Esophagus (tissue), 2 donors: ENCODE data around the gene SLC25A52. TPM values are rescaled to one million over a fixed set of nuclear protein-coding genes. Genes with fewer than 3 reads are reported as not detected.
A peak's percentile ranks its signal among the peaks of the same experiment; 100 is the strongest.

ENCODE experiments used
- H3K27ac ChIP-seq, 2 donors: one replicate each; pipeline ENCODE4 v1.5.1; 2013; ENCODE audit warnings: low read depth in 2 of 2, mild to moderate bottlenecking in 2 of 2, inconsistent platforms in 1 of 2, low read length in 1 of 2, moderate library complexity in 1 of 2
- H3K27me3 ChIP-seq, 2 donors: one replicate each; pipeline ENCODE4 v1.6.1; 2013; ENCODE audit warnings: low read length in 2 of 2, control low read depth in 1 of 2, mild to moderate bottlenecking in 1 of 2; ENCODE audit not compliant: insufficient read depth in 2 of 2, control insufficient read depth in 1 of 2
- H3K36me3 ChIP-seq, 2 donors: one replicate each; pipeline ENCODE4 v1.6.1; 2013; ENCODE audit warnings: low read length in 1 of 2; ENCODE audit not compliant: control insufficient read depth in 2 of 2, insufficient read depth in 2 of 2
- H3K4me1 ChIP-seq, 2 donors: one replicate each; pipeline ENCODE4 v1.6.1; 2013; ENCODE audit warnings: low read length in 1 of 2; ENCODE audit not compliant: control insufficient read depth in 2 of 2, insufficient read depth in 2 of 2
- H3K4me3 ChIP-seq, 2 donors: one replicate each; pipeline ENCODE4 v1.5.1; 2013; ENCODE audit warnings: low read length in 2 of 2, mild to moderate bottlenecking in 2 of 2, low read depth in 1 of 2, moderate library complexity in 1 of 2
- H3K9me3 ChIP-seq, 2 donors: one replicate each; pipeline ENCODE4 v1.6.1; 2013; ENCODE audit warnings: mild to moderate bottlenecking in 2 of 2, low read depth in 1 of 2, low read length in 1 of 2, moderate library complexity in 1 of 2; ENCODE audit not compliant: control insufficient read depth in 2 of 2, insufficient read depth in 1 of 2
- WGBS, 2 donors: extraction: QIAGEN DNeasy Blood & Tissue Kit; methylation state at CpG; one replicate each; pipeline ENCODE4 v1.1.7; 2013; 5-methylcytosine and 5-hydroxymethylcytosine counted together
- polyA plus RNA-seq, 2 donors: library from polyadenylated mRNA; stranded (reverse); fragments of 200-250 nt; gene quantifications; one replicate each; pipeline ENCODE4 v1.2.3, GENCODE V29; 2013
- donor health status: healthy with polysubstance abuse.
- donor health status: Bipolar disorder and iron deficiency.

SLC25A52 gene
- polyA plus RNA-seq, 2 donors: 0.02 TPM; not detected in 1

DNA sequence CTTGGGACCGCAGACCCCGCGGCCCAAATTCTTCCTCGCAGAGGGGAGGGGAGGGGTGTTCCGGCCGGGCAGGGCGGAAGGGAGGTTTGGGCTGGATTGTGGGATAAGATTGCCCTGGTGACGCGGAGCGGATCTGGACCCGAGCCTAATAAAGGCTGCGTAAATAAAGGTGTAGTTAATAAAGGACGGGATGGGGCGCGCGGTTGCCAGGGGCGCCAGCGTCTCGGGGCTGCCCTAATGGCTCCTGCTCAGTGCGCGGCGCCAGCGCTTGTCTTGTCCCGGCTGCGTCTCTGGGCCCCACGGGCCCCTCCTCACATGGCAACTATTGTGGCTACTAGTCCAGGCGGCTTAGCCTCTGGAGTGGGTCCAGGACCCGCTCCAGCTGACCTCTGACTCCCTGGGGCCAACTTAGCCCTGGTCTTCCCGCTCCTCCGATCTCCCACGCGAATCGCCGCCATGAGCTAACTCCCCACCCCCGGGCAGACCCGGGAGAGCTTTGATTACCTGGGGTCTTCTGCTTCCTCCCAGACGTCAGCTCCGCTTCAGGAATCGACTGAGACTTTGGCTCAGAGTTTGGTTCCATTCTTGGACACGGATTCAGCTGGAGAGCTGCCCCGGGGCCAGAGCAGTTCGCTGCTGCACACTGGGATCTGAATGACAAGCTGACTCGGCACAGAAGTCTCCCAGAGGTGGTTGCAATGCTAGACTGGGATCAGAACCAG, 36.5 kb downstream of the SLC25A52 start:
- WGBS, 2 donors: 6 to 12% methylated on average over 43 of the region's 43 CpGs

DNA sequence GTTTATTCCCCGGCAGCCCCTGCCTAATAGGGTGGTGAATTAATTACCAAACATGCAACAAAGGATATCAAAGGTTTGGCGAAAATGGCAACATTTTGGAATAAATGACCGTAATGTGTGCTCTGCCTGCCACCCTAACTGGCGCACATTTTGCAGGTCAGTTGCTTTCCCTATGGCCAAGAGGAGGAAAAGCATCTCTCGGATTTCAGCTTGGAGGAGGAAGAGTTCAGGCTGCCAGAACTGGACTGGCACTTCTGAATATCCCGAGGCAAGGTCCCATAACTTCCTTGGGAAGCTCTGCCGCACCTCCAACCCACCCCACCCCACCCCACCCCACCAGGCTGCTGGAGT, 37.1 kb downstream of the SLC25A52 start:
- Histone ChIP-seq H3K27ac (no peak overlapping the region), H3K4me3 (peak overlapping the region in 1 of 2 donors; percentile 67), H3K36me3 (no peaks in the 10 kb centered on the region), H3K27me3 (no peaks in the 10 kb centered on the region), H3K4me1 (no peaks in the 10 kb centered on the region), H3K9me3 (peaks cover 0 to 6% of the 10 kb centered on the region in 2 donors)
- WGBS, 2 donors: 38 to 39% methylated on average over 7 of the region's 7 CpGs

More for the DNA sequence above, 36.5 kb downstream of the SLC25A52 start:
- H3K4me1 ChIP-seq: no peaks in the 10 kb centered on the region
- peaks cover 0 to 2% of the 10 kb centered on the region in 2 donors for H3K9me3 ChIP-seq
- no peaks in the 10 kb centered on the region for H3K36me3 ChIP-seq
- H3K27ac ChIP-seq: peak overlapping the region in 1 of 2 donors; percentile 37
- H3K27me3 ChIP-seq: no peaks in the 10 kb centered on the region
- H3K4me3 ChIP-seq: peak overlapping the region; percentile 61 to 67

DNA sequence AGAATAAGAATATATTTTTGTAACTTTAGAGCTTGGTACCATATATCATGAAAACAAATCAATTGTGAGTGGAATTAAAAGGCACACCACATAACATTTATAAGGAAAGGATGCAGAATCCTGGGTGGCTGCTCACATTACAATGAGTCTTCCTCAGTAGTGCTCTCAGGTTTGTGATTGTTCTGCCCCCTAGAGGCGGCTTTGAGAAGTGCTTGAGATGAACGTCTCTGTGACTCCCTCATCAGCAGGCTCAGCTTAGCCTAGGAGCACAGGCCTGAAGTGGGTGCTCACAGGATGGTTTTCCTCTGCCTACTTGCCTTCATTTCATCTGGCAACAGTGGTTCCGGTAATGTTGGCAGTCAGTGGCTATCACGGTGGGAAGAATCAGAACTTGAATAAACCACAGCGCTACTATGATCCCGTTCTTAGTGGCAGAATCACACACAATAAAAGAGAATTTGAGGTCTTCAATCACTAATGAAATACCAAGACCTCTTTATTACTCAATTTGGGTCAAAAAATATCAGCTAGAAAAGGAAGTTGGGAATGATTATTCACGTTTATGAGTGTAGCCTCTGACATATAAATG, 38.2 kb downstream of the SLC25A52 start:
- Histone ChIP-seq H3K9me3 (peaks cover 0 to 6% of the 10 kb centered on the region in 2 donors), H3K4me3 (no peak overlapping the region), H3K27ac (no peak overlapping the region), H3K4me1 (no peaks in the 10 kb centered on the region), H3K27me3 (no peaks in the 10 kb centered on the region), H3K36me3 (no peaks in the 10 kb centered on the region)
- 35 to 36% methylated on average over 7 of the region's 7 CpGs for WGBS, 2 donors

DNA sequence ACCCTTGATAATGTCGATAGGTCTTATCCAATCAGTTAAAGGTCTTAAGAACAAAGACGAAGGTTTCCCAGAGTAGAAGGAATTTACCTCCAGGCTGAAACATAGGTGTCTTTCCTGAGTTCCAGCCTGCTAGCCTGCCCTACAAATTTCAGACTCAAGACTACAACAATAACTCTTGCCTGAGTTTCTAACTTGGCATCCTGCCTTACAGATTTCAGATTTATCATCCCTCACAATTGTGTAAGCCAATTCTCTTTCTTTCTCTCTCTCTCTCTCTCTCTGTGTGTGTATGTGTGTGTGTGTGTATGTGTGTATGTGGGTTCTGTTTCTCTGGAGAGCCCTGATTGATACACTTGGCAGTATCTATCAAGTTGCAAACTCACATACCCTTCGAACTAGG, 39.1 kb downstream of the SLC25A52 start:
- 58 to 65% methylated on average over 3 of the region's 3 CpGs for WGBS, 2 donors
- Histone ChIP-seq H3K36me3 (no peaks in the 10 kb centered on the region), H3K4me1 (no peaks in the 10 kb centered on the region), H3K4me3 (no peak overlapping the region), H3K27ac (no peak overlapping the region), H3K9me3 (peaks cover 0 to 6% of the 10 kb centered on the region in 2 donors), H3K27me3 (no peaks in the 10 kb centered on the region)

DNA sequence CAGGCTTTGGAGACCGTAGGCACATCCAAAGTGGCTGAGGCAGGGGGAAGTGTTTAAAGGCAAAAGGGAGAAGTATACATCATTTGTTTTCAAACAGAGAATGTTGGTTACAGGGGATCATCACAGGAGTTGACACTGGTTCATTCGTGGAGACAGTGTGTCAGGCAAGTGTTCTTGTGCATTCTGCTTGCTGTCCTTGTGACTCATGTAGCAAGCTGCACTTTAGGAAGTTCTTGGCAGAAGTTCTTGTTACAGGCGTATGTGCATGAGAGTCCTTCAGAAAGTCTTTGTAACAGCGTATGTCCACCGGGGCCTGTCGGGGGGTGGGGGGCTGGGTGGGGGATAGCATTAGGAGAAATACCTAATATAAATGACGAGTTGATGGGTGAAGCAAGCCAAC, 39.8 kb downstream of the SLC25A52 start:
- Histone ChIP-seq H3K27ac (no peak overlapping the region), H3K9me3 (peaks cover 0 to 6% of the 10 kb centered on the region in 2 donors), H3K27me3 (no peaks in the 10 kb centered on the region), H3K4me1 (no peaks in the 10 kb centered on the region), H3K36me3 (no peaks in the 10 kb centered on the region), H3K4me3 (no peak overlapping the region)
- WGBS, 2 donors: 72 to 77% methylated on average over 7 of the region's 7 CpGs

DNA sequence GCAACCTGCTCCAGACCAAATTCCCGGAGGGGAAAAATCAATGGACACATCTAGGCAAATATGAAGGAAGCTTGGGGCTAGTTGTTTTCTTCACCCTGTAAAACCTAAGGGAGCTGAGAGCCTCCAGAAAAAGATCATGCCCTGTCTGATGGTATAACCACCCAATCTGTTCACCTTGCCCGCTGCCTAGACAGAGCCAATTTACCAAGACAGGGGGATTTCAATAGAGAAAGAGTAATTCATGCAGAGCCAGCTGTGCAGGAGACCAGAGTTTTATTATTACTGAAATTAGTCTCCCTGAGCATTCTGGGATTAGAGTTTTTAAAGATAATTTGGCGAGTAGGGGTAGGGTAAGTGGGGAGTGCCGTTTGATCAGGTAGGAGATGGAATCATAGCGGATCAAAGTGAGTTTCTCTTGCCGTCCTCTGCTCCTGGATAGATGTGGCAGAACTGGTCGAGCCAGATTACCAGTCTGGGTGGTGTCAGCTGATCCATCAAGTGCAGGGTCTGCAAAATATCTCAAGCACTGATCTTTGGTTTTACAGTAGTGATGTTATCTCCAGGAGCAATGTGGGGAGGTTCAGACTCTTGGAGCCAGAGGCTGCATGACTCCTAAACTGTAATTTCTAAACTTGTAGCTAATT, 41.2 kb downstream of the SLC25A52 start:
- Histone ChIP-seq H3K27me3 (no peaks in the 10 kb centered on the region), H3K9me3 (peaks cover 0 to 6% of the 10 kb centered on the region in 2 donors), H3K36me3 (no peaks in the 10 kb centered on the region), H3K27ac (no peak overlapping the region), H3K4me1 (no peaks in the 10 kb centered on the region), H3K4me3 (no peak overlapping the region)
- WGBS, 2 donors: 81 to 82% methylated on average over 7 of the region's 7 CpGs

DNA sequence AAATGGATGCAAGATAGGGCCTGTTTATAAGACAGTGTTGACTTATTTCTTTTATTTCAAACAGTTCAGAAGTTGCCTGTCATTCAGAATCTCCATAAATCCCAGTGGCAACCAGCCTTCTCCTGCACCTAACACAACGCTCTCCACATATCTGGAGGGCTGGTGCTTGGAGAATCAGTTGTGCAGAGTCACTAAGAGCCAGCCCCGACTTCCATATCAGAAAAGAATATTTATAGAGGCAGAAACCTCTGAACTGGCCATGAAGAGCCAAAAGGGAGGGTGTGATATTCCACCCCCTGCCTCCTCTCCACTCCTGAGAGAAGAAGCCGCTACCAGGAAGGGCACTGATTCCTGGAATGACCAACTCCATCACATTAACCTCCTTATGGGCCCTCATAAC, 42.3 kb downstream of the SLC25A52 start:
- no peaks in the 10 kb centered on the region for H3K36me3 ChIP-seq
- H3K27ac ChIP-seq: no peak overlapping the region
- no peak overlapping the region for H3K4me3 ChIP-seq
- peaks cover 0 to 6% of the 10 kb centered on the region in 2 donors for H3K9me3 ChIP-seq
- H3K27me3 ChIP-seq: no peaks in the 10 kb centered on the region
- H3K4me1 ChIP-seq: no peaks in the 10 kb centered on the region
- WGBS, 2 donors: 83 to 87% methylated on average over 3 of the region's 3 CpGs

DNA sequence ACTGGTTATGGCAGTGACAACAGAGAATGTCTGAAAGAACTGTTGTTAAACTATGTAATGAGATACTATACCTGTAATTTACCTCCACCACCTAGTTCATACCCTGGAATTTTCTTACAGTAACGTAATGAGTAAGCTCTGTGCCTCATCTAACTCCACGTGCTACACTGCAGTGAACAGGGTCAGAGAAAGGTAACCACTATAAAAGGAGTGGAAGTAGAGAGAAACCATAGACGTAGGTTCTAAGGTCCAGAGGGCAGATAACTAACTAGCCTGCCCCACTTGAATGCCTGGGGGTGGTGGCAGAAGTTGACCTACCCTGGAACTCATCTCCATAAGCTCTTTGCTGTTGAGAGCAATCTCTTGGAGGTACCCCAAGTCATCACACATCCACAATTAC, 44.3 kb downstream of the SLC25A52 start:
- WGBS, 2 donors: 69% methylated on average over 3 of the region's 3 CpGs
- Histone ChIP-seq H3K4me1 (no peaks in the 10 kb centered on the region), H3K4me3 (no peak overlapping the region), H3K27me3 (no peaks in the 10 kb centered on the region), H3K9me3 (peaks cover 0 to 6% of the 10 kb centered on the region in 2 donors), H3K36me3 (no peaks in the 10 kb centered on the region), H3K27ac (no peak overlapping the region)

DNA sequence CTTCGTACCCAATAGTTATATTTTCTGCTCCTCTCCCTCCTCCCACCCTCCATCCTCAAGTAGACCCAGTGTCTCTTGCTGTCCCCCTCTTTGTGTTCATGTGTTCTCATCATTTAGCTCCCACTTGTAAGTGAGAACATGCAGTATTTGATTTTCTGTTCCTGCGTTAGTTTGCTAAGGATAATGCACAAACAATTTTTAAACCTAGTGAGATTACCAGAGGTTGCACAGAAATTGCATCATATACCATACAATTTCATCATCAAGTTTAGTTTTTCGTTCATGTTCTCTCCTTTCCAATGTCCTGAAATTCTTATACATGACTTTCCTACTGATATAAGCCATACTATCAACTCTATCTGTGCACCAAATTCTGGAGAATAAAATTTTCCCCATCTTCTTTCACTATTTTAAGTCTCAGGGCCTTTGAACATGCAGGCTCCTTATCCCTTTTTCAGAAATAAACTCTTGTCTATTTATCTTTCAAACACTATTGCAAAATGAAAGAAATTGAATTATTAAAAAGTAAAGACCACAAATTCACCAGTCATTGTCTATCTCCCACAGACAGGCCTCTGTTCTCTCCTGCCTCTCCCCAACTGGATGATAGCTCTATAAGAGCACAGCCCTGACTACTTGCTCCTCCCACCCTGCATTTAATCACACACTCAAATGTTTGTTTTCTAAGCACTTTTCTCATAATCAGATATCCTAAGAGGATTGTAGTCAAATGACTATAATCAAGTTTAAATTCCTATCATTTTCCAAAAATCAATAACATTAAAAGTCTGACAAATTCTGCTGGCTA, 49.1 kb downstream of the SLC25A52 start:
- H3K36me3 ChIP-seq: no peaks in the 10 kb centered on the region
- H3K9me3 ChIP-seq: no peaks in the 10 kb centered on the region
- H3K4me3 ChIP-seq: no peak overlapping the region
- peaks cover 0 to 2% of the 10 kb centered on the region in 2 donors for H3K4me1 ChIP-seq
- H3K27me3 ChIP-seq: no peaks in the 10 kb centered on the region
- H3K27ac ChIP-seq: no peak overlapping the region
- WGBS, 2 donors: 73 to 77% methylated on average over 3 of the region's 3 CpGs
